ENCODE results near the gene SARM1.
"Not testable (repeated sequence)": the region's sequence is repeated elsewhere in the genome, so short reads cannot be mapped to it uniquely, and the experiment has no call there.

Gene SARM1

GRCh38 chr17:28334666-28335200, 36.8 kb upstream of the SARM1 start:
- TF ChIP-seq, protein P1, sequence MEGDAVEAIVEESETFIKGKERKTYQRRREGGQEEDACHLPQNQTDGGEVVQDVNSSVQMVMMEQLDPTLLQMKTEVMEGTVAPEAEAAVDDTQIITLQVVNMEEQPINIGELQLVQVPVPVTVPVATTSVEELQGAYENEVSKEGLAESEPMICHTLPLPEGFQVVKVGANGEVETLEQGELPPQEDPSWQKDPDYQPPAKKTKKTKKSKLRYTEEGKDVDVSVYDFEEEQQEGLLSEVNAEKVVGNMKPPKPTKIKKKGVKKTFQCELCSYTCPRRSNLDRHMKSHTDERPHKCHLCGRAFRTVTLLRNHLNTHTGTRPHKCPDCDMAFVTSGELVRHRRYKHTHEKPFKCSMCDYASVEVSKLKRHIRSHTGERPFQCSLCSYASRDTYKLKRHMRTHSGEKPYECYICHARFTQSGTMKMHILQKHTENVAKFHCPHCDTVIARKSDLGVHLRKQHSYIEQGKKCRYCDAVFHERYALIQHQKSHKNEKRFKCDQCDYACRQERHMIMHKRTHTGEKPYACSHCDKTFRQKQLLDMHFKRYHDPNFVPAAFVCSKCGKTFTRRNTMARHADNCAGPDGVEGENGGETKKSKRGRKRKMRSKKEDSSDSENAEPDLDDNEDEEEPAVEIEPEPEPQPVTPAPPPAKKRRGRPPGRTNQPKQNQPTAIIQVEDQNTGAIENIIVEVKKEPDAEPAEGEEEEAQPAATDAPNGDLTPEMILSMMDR (IDR thresholded peaks at IDR 0.05; ENCODE audit: low read depth, low read length) = no peak
- TF ChIP-seq, protein P2, sequence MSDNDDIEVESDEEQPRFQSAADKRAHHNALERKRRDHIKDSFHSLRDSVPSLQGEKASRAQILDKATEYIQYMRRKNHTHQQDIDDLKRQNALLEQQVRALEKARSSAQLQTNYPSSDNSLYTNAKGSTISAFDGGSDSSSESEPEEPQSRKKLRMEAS (IDR thresholded peaks at IDR 0.05; ENCODE audit: low read depth, low read length) = no peak
- TF ChIP-seq POLR2A (IDR thresholded peaks at IDR 0.05; ENCODE audit: extremely low read depth, insufficient read length) (no peak), MYC (IDR thresholded peaks at IDR 0.05; ENCODE audit: low read depth, low read length) (no peak)
- no peak for DNase-seq (ENCODE audit: low read depth)
- peak overlapping the region; percentile 90 for H3K4me3 ChIP-seq (ENCODE audit: low read depth, low read length)

DNA sequence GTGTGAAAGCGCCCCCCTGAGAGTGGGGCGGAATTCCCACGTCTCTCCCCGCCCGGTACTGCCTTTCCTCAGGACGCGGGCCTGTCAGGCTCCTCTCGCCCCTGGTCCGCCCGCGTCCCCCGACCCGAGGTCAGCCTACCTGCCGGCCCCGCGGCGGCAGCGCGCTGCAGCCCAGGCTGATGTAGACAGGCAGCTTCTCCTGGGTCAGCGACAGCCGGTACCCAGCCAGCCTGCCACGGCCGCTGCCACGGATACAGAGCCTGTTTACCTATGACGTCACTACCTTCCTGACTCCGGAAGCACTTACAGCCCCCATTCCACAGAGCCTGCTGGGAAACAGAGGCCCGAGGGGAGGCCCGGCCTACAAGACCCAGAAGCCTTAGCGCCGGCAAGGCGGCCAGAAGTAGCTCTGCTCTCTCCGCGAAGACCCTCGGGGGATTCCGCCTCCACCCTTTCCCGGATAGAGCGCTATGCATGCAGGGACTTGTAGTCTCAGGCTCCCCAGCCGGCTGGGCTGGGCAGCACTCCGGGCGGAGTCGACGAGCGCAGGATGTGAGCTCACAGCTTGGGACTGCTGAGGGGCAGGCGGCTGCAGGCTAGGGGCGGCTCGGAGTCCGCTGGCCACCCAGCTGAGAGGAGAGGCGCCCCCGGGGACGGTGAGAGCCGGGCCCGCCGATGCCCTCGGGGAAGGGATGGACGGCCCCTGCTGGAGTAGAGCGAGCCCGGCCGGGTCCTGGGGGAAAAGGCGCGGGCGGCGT, 36.1 kb upstream of the SARM1 start, which contains the start of the genes IFT20 and TNFAIP1:
IFT20 (minus strand) TSS at position 272 of the 758 bp plus-strand sequence. CDS start 3,487 bp downstream, outside the sequence.
TNFAIP1 (plus strand) TSS at position 561 of the 758 bp plus-strand sequence. CDS start 3,761 bp downstream, outside the sequence.
- TF ChIP-seq, protein P2 (IDR thresholded peaks at IDR 0.05; ENCODE audit: low read depth, low read length) = peak; percentile 57; the same call in 1 of the 2 replicates
- TF ChIP-seq, protein P1 (IDR thresholded peaks at IDR 0.05; ENCODE audit: low read depth, low read length) = no peak
- TF ChIP-seq POLR2A (IDR thresholded peaks at IDR 0.05; ENCODE audit: extremely low read depth, insufficient read length) (peak; percentile 48), MYC (IDR thresholded peaks at IDR 0.05; ENCODE audit: low read depth, low read length) (0 out of 2 replicates have a peak, but pooled peaks have one; percentile 25)
- H3K4me3 ChIP-seq (ENCODE audit: low read depth, low read length) = peak within 1 kb of the TSS; percentile 90
- peak; percentile 100 for DNase-seq (ENCODE audit: low read depth)

GRCh38 chr17:28335959-28336871, 35.3 kb upstream of the SARM1 start:
- H3K4me3 ChIP-seq (ENCODE audit: low read depth, low read length) = peak overlapping the region; percentile 90
- peak; percentile 42 for DNase-seq (ENCODE audit: low read depth)
- TF ChIP-seq, protein P2 (IDR thresholded peaks at IDR 0.05; ENCODE audit: low read depth, low read length) = no peak
- no peak for TF ChIP-seq MYC (IDR thresholded peaks at IDR 0.05; ENCODE audit: low read depth, low read length)
- TF ChIP-seq POLR2A (IDR thresholded peaks at IDR 0.05; ENCODE audit: extremely low read depth, insufficient read length) = no peak
- TF ChIP-seq, protein P1 (IDR thresholded peaks at IDR 0.05; ENCODE audit: low read depth, low read length) = no peak

GRCh38 chr17:28338056-28338768, 33.3 kb upstream of the SARM1 start:
- DNase-seq (ENCODE audit: low read depth) = no peak
- no peak for TF ChIP-seq MYC (IDR thresholded peaks at IDR 0.05; ENCODE audit: low read depth, low read length)
- TF ChIP-seq POLR2A (IDR thresholded peaks at IDR 0.05; ENCODE audit: extremely low read depth, insufficient read length) = no peak
- TF ChIP-seq, protein P2 (IDR thresholded peaks at IDR 0.05; ENCODE audit: low read depth, low read length) = no peak
- TF ChIP-seq, protein P1 (IDR thresholded peaks at IDR 0.05; ENCODE audit: low read depth, low read length) = no peak
- H3K4me3 ChIP-seq (ENCODE audit: low read depth, low read length) = no peak overlapping the region

DNA sequence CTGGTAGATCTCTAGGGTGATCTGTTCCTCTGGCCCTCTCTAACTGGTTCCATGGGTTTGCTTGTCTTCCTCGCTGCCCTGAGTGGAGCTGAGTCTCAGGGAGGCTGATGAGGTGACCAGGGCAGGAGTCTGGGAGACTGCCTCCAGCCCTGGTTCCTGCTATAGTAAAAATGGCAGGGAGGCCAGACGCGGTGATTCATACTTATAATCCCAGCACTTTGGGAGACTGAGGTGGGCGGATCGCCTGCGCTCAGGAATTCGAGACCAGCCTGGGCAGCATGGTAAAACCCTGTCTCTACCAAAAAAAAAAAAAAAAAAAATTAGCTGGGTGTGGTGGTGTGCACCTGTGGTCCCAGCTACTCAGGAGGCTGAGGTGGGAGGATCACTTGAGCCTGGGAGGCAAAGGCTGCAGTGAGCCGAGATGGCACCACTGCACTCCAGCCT, 32.7 kb upstream of the SARM1 start:
- not testable (repeated sequence) for H3K4me3 ChIP-seq (ENCODE audit: low read depth, low read length); DNase-seq (ENCODE audit: low read depth)

Data from NB4 (cell line).